GM12801 (cell line): ENCODE measurements around the gene NAPA.

Source experiments
- CTCF ChIP-seq: IDR thresholded peaks from one replicate; pipeline ENCODE4 v1.5.1; 2011; ENCODE audit warnings: control low read depth; ENCODE audit not compliant: insufficient read length; ENCODE audit errors: extremely low read depth

The NAPA gene

GRCh38 chr19:47545061-47545948, 30.4 kb upstream of the NAPA start:
- TF ChIP-seq CTCF: no peak

- TF ChIP-seq CTCF: no peak
Measured at GRCh38 chr19:47544476-47544875, 29.6 kb upstream of the NAPA start.

DNA sequence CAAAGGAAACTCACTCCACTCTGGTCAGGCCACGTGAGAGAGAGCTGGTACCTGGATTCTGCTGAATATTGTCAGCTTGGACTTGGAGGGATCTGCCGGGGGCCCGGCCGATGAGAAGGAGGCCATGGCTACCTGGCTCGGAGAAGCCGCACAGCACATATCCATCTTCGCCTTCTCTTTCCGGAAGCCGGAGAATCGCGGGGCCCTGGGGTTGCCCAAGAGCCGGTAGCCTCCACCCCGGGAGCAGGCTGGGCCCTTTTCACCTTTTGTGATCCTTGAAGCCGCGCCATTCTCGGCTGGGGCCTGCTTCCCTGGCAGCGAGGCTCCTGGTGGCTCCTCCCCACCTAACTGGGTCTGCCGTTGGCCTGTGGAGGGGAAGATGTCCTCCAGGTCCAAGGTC, 29.2 kb upstream of the NAPA start:
- no peak for TF ChIP-seq CTCF

- no peak for TF ChIP-seq CTCF
Measured at GRCh38 chr19:47542030-47542475, 27.2 kb upstream of the NAPA start.

DNA sequence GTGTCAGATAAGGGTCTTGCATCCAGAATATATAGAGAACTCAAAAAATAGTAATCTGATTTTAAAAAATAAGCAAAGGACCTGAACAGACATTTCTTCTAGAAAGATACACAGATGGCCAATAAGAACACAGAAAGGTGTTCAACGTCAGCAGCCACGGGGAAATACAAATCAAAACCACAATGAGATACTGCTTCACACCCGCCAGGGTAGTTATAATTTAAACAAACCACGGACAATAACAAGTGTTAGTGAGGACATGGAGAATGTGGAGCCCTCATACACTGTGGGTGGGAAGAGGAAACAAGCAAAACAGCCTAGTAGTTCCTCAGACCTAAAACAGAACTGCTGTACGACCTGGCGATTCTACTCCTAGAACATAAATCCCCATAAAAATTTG, 26.7 kb upstream of the NAPA start:
- no peak for TF ChIP-seq CTCF

GRCh38 chr19:47540748-47541147, 25.9 kb upstream of the NAPA start:
- no peak for TF ChIP-seq CTCF

DNA sequence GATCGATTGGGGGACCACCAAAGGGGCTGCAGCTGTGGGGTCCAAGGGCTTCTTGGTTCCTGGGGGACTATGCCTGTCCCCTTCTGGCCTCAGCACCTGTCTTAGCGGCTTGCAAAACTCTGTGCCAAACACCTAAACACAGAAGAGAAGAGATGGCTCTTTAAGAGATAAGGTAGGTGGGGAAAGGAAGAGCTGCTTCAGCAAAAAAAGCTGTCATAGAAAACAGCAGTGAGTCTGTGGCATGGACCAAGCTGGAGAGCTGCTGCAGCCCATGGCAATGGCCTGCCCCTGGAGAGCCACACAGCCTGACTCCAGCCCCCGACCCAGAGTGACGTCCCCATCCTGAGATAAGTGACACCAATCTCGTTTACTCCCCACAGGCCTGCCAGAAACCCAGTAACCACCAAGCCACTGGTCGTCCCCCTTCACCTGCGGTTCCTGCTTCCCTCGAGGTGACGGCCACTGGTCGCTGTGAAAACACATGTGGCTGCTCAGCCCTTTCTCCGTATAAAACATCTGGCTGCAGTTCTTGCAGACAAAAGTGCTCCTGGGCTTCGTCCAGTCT, 25.0 kb upstream of the NAPA start:
- no peak for TF ChIP-seq CTCF
